HEK293 (cell line): ENCODE results near the gene GPBP1.

Source experiments
- CTCF ChIA-PET: fragments of 350-600 bp; formaldehyde crosslinking; extraction: SDS; loops from one replicate; lab custom pipeline; 2021; ENCODE audit warnings: antibody characterized with exemption; lab: Yijun Ruan, JAX
- POLR2A ChIA-PET: fragments of 300-600 bp; formaldehyde crosslinking; extraction: SDS; loops from one replicate; lab custom pipeline; 2020; ENCODE audit warnings: antibody characterized with exemption, inconsistent platforms; lab: Yijun Ruan, JAX
- H3K27ac ChIP-seq: fragments of 200-500 bp; sonication (Bioruptor generic); 2 replicates; pipeline ENCODE4 v1.5.1; 2014; ENCODE audit warnings: low read depth, low read length, control low read depth, inconsistent platforms; ENCODE audit errors: extremely low read depth
- H3K36me3 ChIP-seq, 2 experiments: fragments of 200-500 bp in 1 of 2; sonication (Bioruptor generic) in 1 of 2; 1 replicate in 1 of 2; 2 replicates in 1 of 2; pipeline ENCODE4 v1.5.1; 2014 to 2017; ENCODE audit warnings: inconsistent platforms in 2 of 2, low read length in 2 of 2; ENCODE audit not compliant: control insufficient read depth in 2 of 2, insufficient read depth in 1 of 2
- H3K4me1 ChIP-seq: fragments of 200-500 bp; sonication (Bioruptor generic); 2 replicates; pipeline ENCODE4 v1.5.1; 2014; ENCODE audit warnings: mild to moderate bottlenecking, low read length, inconsistent platforms; ENCODE audit not compliant: control insufficient read depth, insufficient read depth
- H3K4me3 ChIP-seq: 2 replicates; pipeline ENCODE4 v1.5.1; 2011; ENCODE audit warnings: low read depth, mild to moderate bottlenecking, control low read depth, low read length, moderate library complexity
- H3K9me3 ChIP-seq: fragments of 200-500 bp; sonication (Bioruptor generic); 2 replicates; pipeline ENCODE4 v1.5.1; 2014; ENCODE audit warnings: low read depth, low read length, inconsistent platforms; ENCODE audit not compliant: control insufficient read depth, insufficient read depth
- IKZF3 ChIP-seq: fragments of 450-650 bp; IDR thresholded peaks from 2 replicates; pipeline ENCODE4 v1.5.0; 2018; ENCODE audit warnings: missing biosample characterization, mild to moderate bottlenecking, missing genetic modification characterization, moderate library complexity
- MZF1 ChIP-seq: fragments of 450-650 bp; formaldehyde crosslinking; IDR thresholded peaks from 2 replicates; pipeline ENCODE4 v1.5.1; 2017; ENCODE audit warnings: missing biosample characterization, missing genetic modification characterization, borderline replicate concordance
- OSR2 ChIP-seq: fragments of 450-650 bp; formaldehyde crosslinking; IDR thresholded peaks from 2 replicates; pipeline ENCODE4 v1.5.1; 2016; ENCODE audit warnings: missing biosample characterization, missing genetic modification characterization
- SETDB1 ChIP-seq: IDR thresholded peaks from one replicate; pipeline ENCODE4 v1.6.1; 2017; ENCODE audit warnings: mild to moderate bottlenecking, low read length, moderate library complexity, mixed read lengths; ENCODE audit not compliant: insufficient read length
- SP2 ChIP-seq: fragments of 450-650 bp; formaldehyde crosslinking; IDR thresholded peaks from 2 replicates; pipeline ENCODE4 v1.5.1; 2016; ENCODE audit warnings: missing biosample characterization, missing genetic modification characterization
- TRIM28 ChIP-seq: IDR thresholded peaks from 2 replicates; pipeline ENCODE4 v1.6.1; 2011; ENCODE audit warnings: low read length, control low read depth, borderline replicate concordance
- ZNF10 ChIP-seq: fragments of 450-650 bp; formaldehyde crosslinking; IDR thresholded peaks from 2 replicates; pipeline ENCODE4 v1.5.1; 2017; ENCODE audit warnings: missing biosample characterization, missing genetic modification characterization
- ZNF121 ChIP-seq: fragments of 450-650 bp; formaldehyde crosslinking; IDR thresholded peaks from 2 replicates; pipeline ENCODE4 v1.5.1; 2016; ENCODE audit warnings: missing biosample characterization, missing genetic modification characterization
- ZNF169 ChIP-seq: fragments of 450-650 bp; formaldehyde crosslinking; IDR thresholded peaks from 2 replicates; pipeline ENCODE4 v1.5.1; 2016; ENCODE audit warnings: missing biosample characterization, missing genetic modification characterization
- ZNF202 ChIP-seq: fragments of 450-650 bp; formaldehyde crosslinking; IDR thresholded peaks from 2 replicates; pipeline ENCODE4 v1.5.1; 2016; ENCODE audit warnings: missing biosample characterization, missing genetic modification characterization, borderline replicate concordance
- ZNF24 ChIP-seq: fragments of 450-650 bp; formaldehyde crosslinking; IDR thresholded peaks from 2 replicates; pipeline ENCODE4 v1.5.1; 2016; ENCODE audit warnings: missing biosample characterization, missing genetic modification characterization
- ZNF324 ChIP-seq: fragments of 450-650 bp; formaldehyde crosslinking; IDR thresholded peaks from 2 replicates; pipeline ENCODE4 v1.5.1; 2016; ENCODE audit warnings: missing biosample characterization, missing genetic modification characterization
- ZNF341 ChIP-seq: fragments of 450-650 bp; formaldehyde crosslinking; IDR thresholded peaks from 2 replicates; pipeline ENCODE4; 2016; ENCODE audit warnings: low read depth, missing biosample characterization, missing genetic modification characterization
- ZNF426 ChIP-seq: fragments of 450-650 bp; formaldehyde crosslinking; IDR thresholded peaks from 2 replicates; pipeline ENCODE4 v1.5.1; 2017; ENCODE audit warnings: missing biosample characterization, missing genetic modification characterization, mild to moderate bottlenecking, inconsistent platforms, moderate library complexity
- ZNF514 ChIP-seq: fragments of 450-650 bp; formaldehyde crosslinking; IDR thresholded peaks from 2 replicates; pipeline ENCODE4 v1.5.1; 2016; ENCODE audit warnings: missing biosample characterization, missing genetic modification characterization
- ZNF610 ChIP-seq: fragments of 450-650 bp; formaldehyde crosslinking; IDR thresholded peaks from 2 replicates; pipeline ENCODE4 v1.5.1; 2016; ENCODE audit warnings: missing biosample characterization, missing genetic modification characterization, borderline replicate concordance
- ZNF654 ChIP-seq: fragments of 450-650 bp; formaldehyde crosslinking; IDR thresholded peaks from 2 replicates; pipeline ENCODE4 v1.5.1; 2016; ENCODE audit warnings: low read depth, missing biosample characterization, missing genetic modification characterization
- TF ChIP-seq, protein P1 (sequence below): fragments of 450-650 bp; formaldehyde crosslinking; IDR thresholded peaks from 2 replicates; pipeline ENCODE4 v1.5.1; 2017; ENCODE audit warnings: missing biosample characterization, missing genetic modification characterization
- TF ChIP-seq, protein P2 (sequence below): fragments of 450-650 bp; formaldehyde crosslinking; IDR thresholded peaks from 2 replicates; pipeline ENCODE4 v1.5.1; 2016; ENCODE audit warnings: missing biosample characterization, missing genetic modification characterization
- TF ChIP-seq, protein P3 (sequence below): fragments of 450-650 bp; formaldehyde crosslinking; IDR thresholded peaks from 2 replicates; pipeline ENCODE4 v1.5.1; 2016; ENCODE audit warnings: missing biosample characterization, missing genetic modification characterization
- TF ChIP-seq, protein P4 (sequence below): fragments of 450-650 bp; formaldehyde crosslinking; IDR thresholded peaks from 2 replicates; pipeline ENCODE4 v1.5.1; 2016; ENCODE audit warnings: missing biosample characterization, missing genetic modification characterization
- TF ChIP-seq, protein P5 (sequence below): fragments of 450-650 bp; formaldehyde crosslinking; IDR thresholded peaks from 2 replicates; pipeline ENCODE4 v1.5.1; 2016; ENCODE audit warnings: missing biosample characterization, missing genetic modification characterization
- TF ChIP-seq, protein P6 (sequence below): fragments of 450-650 bp; formaldehyde crosslinking; IDR thresholded peaks from 2 replicates; pipeline ENCODE4 v1.5.1; 2016; ENCODE audit warnings: missing biosample characterization, missing genetic modification characterization

Gene GPBP1

DNA sequence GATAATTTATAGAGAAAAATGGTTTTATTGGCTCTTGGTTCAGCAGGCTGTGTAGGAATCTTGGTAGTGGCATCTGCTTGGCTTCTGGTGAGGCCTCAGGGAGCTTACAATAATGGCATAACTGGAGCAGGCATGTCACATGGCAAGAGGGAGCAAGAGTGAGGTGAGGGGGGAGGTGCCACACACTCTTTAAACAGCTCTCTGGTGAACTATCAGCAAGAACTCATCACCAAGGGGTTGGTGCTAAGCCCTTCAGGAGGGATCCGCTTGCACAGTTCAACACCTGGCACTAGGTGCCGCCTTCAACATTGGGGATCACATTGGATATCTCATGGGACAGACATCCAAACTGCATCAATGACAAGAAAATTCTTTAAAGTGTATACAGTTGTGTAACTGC lies 10.5 kb downstream of the GPBP1 start:
- ChIA-PET POLR2A (interaction anchor here (0.6 kb wide), 1 partner anchor 827 kb away, joined by 3 read pairs; no protein-coding TSS in a partner anchor), CTCF (interaction anchor here (0.7 to 0.9 kb wide), 3 partner anchors 31 to 319 kb away, joined by 3 to 7 read pairs (median 3); no protein-coding TSS in a partner anchor)
- Histone ChIP-seq H3K4me1 (peaks cover 20% of the 10 kb centered on the region), H3K27ac (no peak overlapping the region), H3K4me3 (no peak overlapping the region), H3K36me3 (peaks cover 9 to 13% of the 10 kb centered on the region in 2 experiments; a peak in 2 of 3 replicates), H3K9me3 (no peaks in the 10 kb centered on the region)
- TF ChIP-seq, protein P1, sequence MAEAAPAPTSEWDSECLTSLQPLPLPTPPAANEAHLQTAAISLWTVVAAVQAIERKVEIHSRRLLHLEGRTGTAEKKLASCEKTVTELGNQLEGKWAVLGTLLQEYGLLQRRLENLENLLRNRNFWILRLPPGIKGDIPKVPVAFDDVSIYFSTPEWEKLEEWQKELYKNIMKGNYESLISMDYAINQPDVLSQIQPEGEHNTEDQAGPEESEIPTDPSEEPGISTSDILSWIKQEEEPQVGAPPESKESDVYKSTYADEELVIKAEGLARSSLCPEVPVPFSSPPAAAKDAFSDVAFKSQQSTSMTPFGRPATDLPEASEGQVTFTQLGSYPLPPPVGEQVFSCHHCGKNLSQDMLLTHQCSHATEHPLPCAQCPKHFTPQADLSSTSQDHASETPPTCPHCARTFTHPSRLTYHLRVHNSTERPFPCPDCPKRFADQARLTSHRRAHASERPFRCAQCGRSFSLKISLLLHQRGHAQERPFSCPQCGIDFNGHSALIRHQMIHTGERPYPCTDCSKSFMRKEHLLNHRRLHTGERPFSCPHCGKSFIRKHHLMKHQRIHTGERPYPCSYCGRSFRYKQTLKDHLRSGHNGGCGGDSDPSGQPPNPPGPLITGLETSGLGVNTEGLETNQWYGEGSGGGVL, result peak; percentile 33; the same call in 1 of the 2 replicates
- TF ChIP-seq ZNF610 (tag by site-specific recombination) (peak; percentile 52; the same call in 1 of the 2 replicates), ZNF121 (tag by site-specific recombination) (no peak), ZNF202 (tag by site-specific recombination) (no peak), OSR2 (tag by site-specific recombination) (0 out of 2 replicates have a peak, but pooled peaks have one; percentile 28), ZNF426 (tag by site-specific recombination) (no peak), MZF1 (tag by site-specific recombination) (peak; percentile 99), ZNF341 (tag by site-specific recombination) (peak; percentile 79), ZNF24 (peak; percentile 66; the same call in 1 of the 2 replicates), IKZF3 (tag by site-specific recombination) (0 out of 2 replicates have a peak, but pooled peaks have one; percentile 23), ZNF324 (tag by site-specific recombination) (0 out of 2 replicates have a peak, but pooled peaks have one; percentile 48), ZNF169 (tag by site-specific recombination) (no peak), TRIM28 (peak; percentile 92; the same call in 1 of the 2 replicates), SP2 (tag by site-specific recombination) (no peak), ZNF10 (peak; percentile 25; the same call in 1 of the 2 replicates), ZNF514 (tag by site-specific recombination) (no peak), ZNF654 (tag by site-specific recombination) (peak; percentile 47), SETDB1 (peak; percentile 90)
- TF ChIP-seq, protein P2, sequence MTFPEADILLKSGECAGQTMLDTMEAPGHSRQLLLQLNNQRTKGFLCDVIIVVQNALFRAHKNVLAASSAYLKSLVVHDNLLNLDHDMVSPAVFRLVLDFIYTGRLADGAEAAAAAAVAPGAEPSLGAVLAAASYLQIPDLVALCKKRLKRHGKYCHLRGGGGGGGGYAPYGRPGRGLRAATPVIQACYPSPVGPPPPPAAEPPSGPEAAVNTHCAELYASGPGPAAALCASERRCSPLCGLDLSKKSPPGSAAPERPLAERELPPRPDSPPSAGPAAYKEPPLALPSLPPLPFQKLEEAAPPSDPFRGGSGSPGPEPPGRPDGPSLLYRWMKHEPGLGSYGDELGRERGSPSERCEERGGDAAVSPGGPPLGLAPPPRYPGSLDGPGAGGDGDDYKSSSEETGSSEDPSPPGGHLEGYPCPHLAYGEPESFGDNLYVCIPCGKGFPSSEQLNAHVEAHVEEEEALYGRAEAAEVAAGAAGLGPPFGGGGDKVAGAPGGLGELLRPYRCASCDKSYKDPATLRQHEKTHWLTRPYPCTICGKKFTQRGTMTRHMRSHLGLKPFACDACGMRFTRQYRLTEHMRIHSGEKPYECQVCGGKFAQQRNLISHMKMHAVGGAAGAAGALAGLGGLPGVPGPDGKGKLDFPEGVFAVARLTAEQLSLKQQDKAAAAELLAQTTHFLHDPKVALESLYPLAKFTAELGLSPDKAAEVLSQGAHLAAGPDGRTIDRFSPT (tag by site-specific recombination), result peak; percentile 24; the same call in 1 of the 2 replicates
- TF ChIP-seq, protein P3, sequence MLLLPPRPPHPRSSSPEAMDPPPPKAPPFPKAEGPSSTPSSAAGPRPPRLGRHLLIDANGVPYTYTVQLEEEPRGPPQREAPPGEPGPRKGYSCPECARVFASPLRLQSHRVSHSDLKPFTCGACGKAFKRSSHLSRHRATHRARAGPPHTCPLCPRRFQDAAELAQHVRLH (tag by site-specific recombination), result no peak
- TF ChIP-seq, protein P4, sequence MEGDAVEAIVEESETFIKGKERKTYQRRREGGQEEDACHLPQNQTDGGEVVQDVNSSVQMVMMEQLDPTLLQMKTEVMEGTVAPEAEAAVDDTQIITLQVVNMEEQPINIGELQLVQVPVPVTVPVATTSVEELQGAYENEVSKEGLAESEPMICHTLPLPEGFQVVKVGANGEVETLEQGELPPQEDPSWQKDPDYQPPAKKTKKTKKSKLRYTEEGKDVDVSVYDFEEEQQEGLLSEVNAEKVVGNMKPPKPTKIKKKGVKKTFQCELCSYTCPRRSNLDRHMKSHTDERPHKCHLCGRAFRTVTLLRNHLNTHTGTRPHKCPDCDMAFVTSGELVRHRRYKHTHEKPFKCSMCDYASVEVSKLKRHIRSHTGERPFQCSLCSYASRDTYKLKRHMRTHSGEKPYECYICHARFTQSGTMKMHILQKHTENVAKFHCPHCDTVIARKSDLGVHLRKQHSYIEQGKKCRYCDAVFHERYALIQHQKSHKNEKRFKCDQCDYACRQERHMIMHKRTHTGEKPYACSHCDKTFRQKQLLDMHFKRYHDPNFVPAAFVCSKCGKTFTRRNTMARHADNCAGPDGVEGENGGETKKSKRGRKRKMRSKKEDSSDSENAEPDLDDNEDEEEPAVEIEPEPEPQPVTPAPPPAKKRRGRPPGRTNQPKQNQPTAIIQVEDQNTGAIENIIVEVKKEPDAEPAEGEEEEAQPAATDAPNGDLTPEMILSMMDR (tag by site-specific recombination), result peak; percentile 35; the same call in 1 of the 2 replicates
- TF ChIP-seq, protein P5, sequence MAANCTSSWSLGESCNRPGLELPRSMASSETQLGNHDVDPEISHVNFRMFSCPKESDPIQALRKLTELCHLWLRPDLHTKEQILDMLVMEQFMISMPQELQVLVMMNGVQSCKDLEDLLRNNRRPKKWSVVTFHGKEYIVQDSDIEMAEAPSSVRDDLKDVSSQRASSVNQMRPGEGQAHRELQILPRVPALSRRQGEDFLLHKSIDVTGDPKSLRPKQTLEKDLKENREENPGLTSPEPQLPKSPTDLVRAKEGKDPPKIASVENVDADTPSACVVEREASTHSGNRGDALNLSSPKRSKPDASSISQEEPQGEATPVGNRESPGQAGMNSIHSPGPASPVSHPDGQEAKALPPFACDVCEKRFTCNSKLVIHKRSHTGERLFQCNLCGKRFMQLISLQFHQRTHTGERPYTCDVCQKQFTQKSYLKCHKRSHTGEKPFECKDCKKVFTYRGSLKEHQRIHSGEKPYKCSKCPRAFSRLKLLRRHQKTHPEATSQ, result peak; percentile 55; the same call in 1 of the 2 replicates
- TF ChIP-seq, protein P6, sequence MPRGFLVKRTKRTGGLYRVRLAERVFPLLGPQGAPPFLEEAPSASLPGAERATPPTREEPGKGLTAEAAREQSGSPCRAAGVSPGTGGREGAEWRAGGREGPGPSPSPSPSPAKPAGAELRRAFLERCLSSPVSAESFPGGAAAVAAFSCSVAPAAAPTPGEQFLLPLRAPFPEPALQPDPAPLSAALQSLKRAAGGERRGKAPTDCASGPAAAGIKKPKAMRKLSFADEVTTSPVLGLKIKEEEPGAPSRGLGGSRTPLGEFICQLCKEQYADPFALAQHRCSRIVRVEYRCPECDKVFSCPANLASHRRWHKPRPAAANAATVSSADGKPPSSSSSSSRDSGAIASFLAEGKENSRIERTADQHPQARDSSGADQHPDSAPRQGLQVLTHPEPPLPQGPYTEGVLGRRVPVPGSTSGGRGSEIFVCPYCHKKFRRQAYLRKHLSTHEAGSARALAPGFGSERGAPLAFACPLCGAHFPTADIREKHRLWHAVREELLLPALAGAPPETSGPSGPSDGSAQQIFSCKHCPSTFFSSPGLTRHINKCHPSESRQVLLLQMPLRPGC, result peak; percentile 62; the same call in 1 of the 2 replicates
